K562 (cell line): ENCODE measurements around the gene ARHGAP25. TPM values are rescaled to one million over a fixed set of nuclear protein-coding genes. Genes with fewer than 3 reads are reported as not detected.

Source experiments
- ATAC-seq: fragments of 200-7000 bp; cut with Tn5 transposase; 3 replicates; pipeline ENCODE4 v1.9.1; 2020; ENCODE audit warnings: moderate library complexity
- BruUV-seq: library from RNA; stranded (reverse); fragments of 400-500 nt; replicated peaks from 2 replicates; lab custom pipeline; 2021; lab: Mats Ljungman, UMichigan
- CTCF ChIA-PET: fragments of 300-600 bp; formaldehyde crosslinking; extraction: SDS; loops from one replicate; lab custom pipeline; 2021; ENCODE audit warnings: low intra/inter-chr PET ratio; lab: Yijun Ruan, JAX
- POLR2A ChIA-PET: fragments of 300-600, 350-650 bp; sonication (Branson Sonifier 250); formaldehyde crosslinking; extraction: SDS; loops from one replicate; lab custom pipeline; 2021; ENCODE audit warnings: antibody characterized with exemption, inconsistent platforms; lab: Yijun Ruan, JAX
- DNase-seq, 4 experiments: peaks; one replicate each; pipeline versions ENCODE4 v3.0.0 to v3.0.0-alpha.2; 2011 to 2018; ENCODE audit warnings: low spot score in 3 of 4, mixed read lengths in 3 of 4; ENCODE audit errors: extremely low read depth in 1 of 4
- FAIRE-seq: peaks from 2 replicates; lab custom pipeline; 2011; peaks lifted over from hg19 to GRCh38; lab: Jason Lieb, UNC
- H2AFZ ChIP-seq: 2 replicates; pipeline ENCODE4 v1.6.0; 2011; ENCODE audit warnings: low read depth, low read length, control low read depth, inconsistent platforms
- H3K27ac ChIP-seq: fragments of 200-600 bp; 3 replicates; pipeline ENCODE4 v1.8.0; 2011; ENCODE audit warnings: low read depth, mild to moderate bottlenecking, control low read depth, inconsistent platforms, low read length, moderate library complexity, mixed read lengths; ENCODE audit errors: extremely low read depth
- H3K27me3 ChIP-seq, 2 experiments: fragments of 300-600 bp in 1 of 2; 2 replicates in 1 of 2; 3 replicates in 1 of 2; pipeline versions ENCODE4 v1.6.0 to v1.8.0; 2011; ENCODE audit warnings: inconsistent platforms in 2 of 2, low read length in 2 of 2, mild to moderate bottlenecking in 1 of 2, mixed read lengths in 1 of 2, moderate library complexity in 1 of 2; ENCODE audit not compliant: control insufficient read depth in 2 of 2, insufficient read depth in 2 of 2
- H3K36me3 ChIP-seq: fragments of 300-600 bp; 3 replicates; pipeline ENCODE4 v1.8.0; 2011; ENCODE audit warnings: mild to moderate bottlenecking, low read length, inconsistent platforms; ENCODE audit not compliant: control insufficient read depth, insufficient read depth
- H3K4me1 ChIP-seq, 2 experiments: fragments of 200-600 bp in 1 of 2; replicated peaks in 1 of 2; 2 replicates in 1 of 2; 3 replicates in 1 of 2; pipeline versions ENCODE4 v1.5.1 to v1.8.0; 2011; ENCODE audit warnings: inconsistent platforms in 2 of 2, low read length in 2 of 2, mild to moderate bottlenecking in 1 of 2, mixed read lengths in 1 of 2, moderate library complexity in 1 of 2; ENCODE audit not compliant: control insufficient read depth in 2 of 2, insufficient read depth in 2 of 2
- H3K4me2 ChIP-seq: 2 replicates; pipeline ENCODE4 v1.6.1; 2011; ENCODE audit warnings: low read length, control low read depth, inconsistent platforms, mixed read lengths; ENCODE audit not compliant: insufficient read depth
- H3K4me3 ChIP-seq: fragments of 200-600 bp; sonication (generic), shearing (Covaris generic); 2 replicates; pipeline ENCODE4 v1.5.1; 2016; ENCODE audit warnings: control low read depth, inconsistent platforms
- H3K79me2 ChIP-seq: fragments of 200-600 bp; 3 replicates; pipeline ENCODE4 v1.8.0; 2011; ENCODE audit warnings: low read length, inconsistent platforms; ENCODE audit not compliant: control insufficient read depth, insufficient read depth
- H3K9ac ChIP-seq, 2 experiments: 2 replicates each; pipeline versions ENCODE4 v1.6.0 to v1.6.1; 2011; ENCODE audit warnings: low read depth in 2 of 2, low read length in 2 of 2, control low read depth in 1 of 2, inconsistent platforms in 1 of 2, mild to moderate bottlenecking in 1 of 2, mixed read lengths in 1 of 2; ENCODE audit not compliant: insufficient read depth in 1 of 2
- H3K9me1 ChIP-seq: one replicate; pipeline ENCODE4 v1.6.0; 2011; ENCODE audit warnings: inconsistent platforms, mild to moderate bottlenecking, low read length, moderate library complexity; ENCODE audit not compliant: control insufficient read depth, insufficient read depth
- H3K9me3 ChIP-seq: replicated peaks from 2 replicates; pipeline ENCODE4 v1.5.1; 2011; ENCODE audit warnings: low read depth, low read length, inconsistent platforms; ENCODE audit not compliant: control insufficient read depth, insufficient read depth
- H4K20me1 ChIP-seq: replicated peaks from 2 replicates; pipeline ENCODE4 v1.6.1; 2011; ENCODE audit warnings: low read length, inconsistent platforms, mixed read lengths; ENCODE audit not compliant: control insufficient read depth, insufficient read depth
- CCAR2 ChIP-seq: fragments of 200-400 bp; formaldehyde crosslinking; IDR thresholded peaks from 2 replicates; pipeline ENCODE4 v1.6.1; 2017; ENCODE audit warnings: mild to moderate bottlenecking, low read depth, low read length
- ILF3 ChIP-seq: fragments of 450-650 bp; IDR thresholded peaks from 2 replicates; pipeline ENCODE4 v1.6.1; 2018; ENCODE audit warnings: antibody characterized with exemption, mild to moderate bottlenecking, moderate library complexity, borderline replicate concordance
- NFE2L1 ChIP-seq: fragments of 450-650 bp; IDR thresholded peaks from 2 replicates; pipeline ENCODE4 v1.6.1; 2016; ENCODE audit warnings: missing genetic modification characterization, low read depth, mild to moderate bottlenecking, missing compliant biosample characterization, moderate library complexity, borderline replicate concordance
- RFX7 ChIP-seq: fragments of 250-450 bp; sonication (Bioruptor Pico); IDR thresholded peaks from 2 replicates; pipeline ENCODE4 v1.5.1; 2021; ENCODE audit warnings: mild to moderate bottlenecking
- SAFB ChIP-seq: fragments of 200-400 bp; formaldehyde crosslinking; IDR thresholded peaks from 2 replicates; pipeline ENCODE4 v1.6.1; 2017; ENCODE audit warnings: low read depth, low read length, borderline replicate concordance
- ZNF143 ChIP-seq: sonication (generic); formaldehyde crosslinking; IDR thresholded peaks from 2 replicates; pipeline ENCODE4 v1.9.0; 2022; ENCODE audit warnings: mild to moderate bottlenecking, missing genetic modification reagents
- ZNF175 ChIP-seq: fragments of 200-800 bp; sonication (Bioruptor generic); IDR thresholded peaks from 2 replicates; pipeline ENCODE4 v1.6.1; 2016; ENCODE audit warnings: low read depth, mild to moderate bottlenecking, missing genetic modification characterization, missing compliant biosample characterization
- WGBS: fragments of 100-300 bp; shearing (Covaris generic); methylation state at CpG from one replicate; pipeline ENCODE4 v1.1.6; 2016; ENCODE audit warnings: low coverage, mixed read lengths; ENCODE audit not compliant: insufficient coverage; ENCODE audit errors: missing lambda C conversion rate; 5-methylcytosine and 5-hydroxymethylcytosine counted together
- in situ Hi-C: fragments of 300-500 bp; cut with MboI; formaldehyde crosslinking; loops from 4 replicates; pipeline ENCODE4 v1.15.0; 2018; ENCODE audit warnings: inconsistent platforms, mixed read lengths
- intact Hi-C: fragments of 100-400 bp; cut with micrococcal nuclease; formaldehyde crosslinking; loops from 2 replicates; pipeline ENCODE4 v1.14.2; 2022
- polyA plus RNA-seq, 8 experiments: library from polyadenylated mRNA; depleted of rRNA in 4 of 8; stranded (reverse) in 5 of 8; unstranded in 3 of 8; fragments of >200 nt; fragmentation: Nextera tagmentation in 2 of 8; fragmentation: Illumina TruSeq in 1 of 8; extraction: Ambion mirVana in 2 of 8; extraction: Trizol in 1 of 8; gene quantifications; 2 replicates each; pipeline versions ENCODE4 v1.2.1 to v1.2.3, GENCODE V29; 2011 to 2014; ENCODE audit warnings: inconsistent platforms in 1 of 8, missing spikeins in 1 of 8
- total RNA-seq, 7 experiments: library from RNA; depleted of rRNA in 6 of 7; stranded (reverse); fragments of >200 nt in 6 of 7; fragmentation: Illumina TruSeq in 2 of 7; extraction: Trizol in 2 of 7; gene quantifications; 2 replicates each; pipeline versions ENCODE4 v1.2.1 to v1.2.3, GENCODE V29; 2011 to 2021; ENCODE audit warnings: low replicate concordance in 1 of 7

ARHGAP25 gene
- total and polyA plus RNA-seq, 9 of the 15 experiments (the other 6 are each of a cell fraction or from before 2014, with no cell fraction given): 4.9 to 14.8 (median 10.7) TPM

DNA sequence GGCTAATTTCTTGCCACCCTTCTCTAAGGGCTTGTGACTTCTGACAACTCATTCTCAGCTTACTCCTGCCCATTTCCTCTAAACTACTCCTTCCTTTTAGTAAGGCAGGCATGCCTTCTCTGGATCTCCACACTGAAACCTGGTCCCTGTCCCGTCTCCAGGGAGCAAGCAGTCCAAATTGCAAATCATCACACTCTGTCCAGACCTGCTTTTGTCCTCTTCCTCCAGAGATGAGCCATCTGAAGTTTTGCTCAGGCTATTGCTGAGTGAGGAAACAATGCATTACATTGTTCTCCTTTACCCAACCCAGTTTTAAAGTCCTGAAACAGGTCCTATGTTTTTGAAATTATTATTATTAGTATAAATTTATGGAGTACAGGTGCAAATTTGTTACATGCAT is 57.3 kb downstream of the ARHGAP25 start:
- Histone ChIP-seq H3K9me3 (no peaks in the 10 kb centered on the region), H3K27me3 (no peaks in the 10 kb centered on the region), H3K4me2 (no peak overlapping the region), H2AFZ (no peak overlapping the region), H3K36me3 (peaks cover 6% of the 10 kb centered on the region; the same call in 2 of the 3 replicates), H4K20me1 (no peaks in the 10 kb centered on the region), H3K4me3 (no peak overlapping the region), H3K27ac (no peak overlapping the region), H3K79me2 (no peaks in the 10 kb centered on the region), H3K4me1 (peaks cover 0 to 5% of the 10 kb centered on the region in 2 experiments; a peak in 2 of 5 replicates), H3K9me1 (no peaks in the 10 kb centered on the region), H3K9ac (no peak overlapping the region)
- CTCF ChIA-PET: no interaction called here
- FAIRE-seq (no peak), DNase-seq (no peak), ATAC-seq (no peak)
- no TSS peak for BruUV-seq
- 8% methylated on average over 1 of the region's 1 CpG for WGBS
- POLR2A ChIA-PET: interaction anchor here (1.1 kb wide), 1 partner anchor 16 kb away, joined by 3 read pairs; no protein-coding TSS in a partner anchor
- intact Hi-C loops: no loop called here
- in situ Hi-C loops: no loop called here
- TF ChIP-seq ZNF143 (no peak), CCAR2 (no peak), RFX7 (CRISPR knock-in tag) (no peak), NFE2L1 (tag) (no peak), ZNF175 (CRISPR knock-in tag) (no peak), ILF3 (no peak), SAFB (no peak)
